ENCODE measurements around the gene SGF29.

SGF29 gene

GRCh38 chr16:28528463-28528867, 25.3 kb upstream of the SGF29 start:
- no peak for TF ChIP-seq SIN3A (IDR thresholded peaks at IDR 0.05; ENCODE audit: borderline replicate concordance, insufficient read depth, low read length)

- TF ChIP-seq POLR2AphosphoS5 (IDR thresholded peaks at IDR 0.05; ENCODE audit: low read depth, low read length), result no peak
- no peak for TF ChIP-seq REST (IDR thresholded peaks at IDR 0.05; ENCODE audit: insufficient read depth in 1 of 2, low read depth in 2 of 2, low read length in 2 of 2)
- no peak for TF ChIP-seq TAF1 (IDR thresholded peaks at IDR 0.05; ENCODE audit: borderline replicate concordance, insufficient read depth, low read length)
- no peak for TF ChIP-seq FOXP2 (optimal IDR thresholded peaks at IDR 0.05; ENCODE audit: borderline replicate concordance, extremely low read depth, extremely low read length, insufficient read depth)
- TF ChIP-seq SIN3A (IDR thresholded peaks at IDR 0.05; ENCODE audit: borderline replicate concordance, insufficient read depth, low read length), result no peak
These were observed 24.6 kb upstream of the SGF29 start for GRCh38 chr16:28529124-28529523.

GRCh38 chr16:28531777-28532744, 21.7 kb upstream of the SGF29 start:
- TF ChIP-seq SIN3A (IDR thresholded peaks at IDR 0.05; ENCODE audit: borderline replicate concordance, insufficient read depth, low read length) (no peak), REST (IDR thresholded peaks at IDR 0.05; ENCODE audit: insufficient read depth in 1 of 2, low read depth in 2 of 2, low read length in 2 of 2) (no peak), TAF1 (IDR thresholded peaks at IDR 0.05; ENCODE audit: borderline replicate concordance, insufficient read depth, low read length) (no peak), FOXP2 (optimal IDR thresholded peaks at IDR 0.05; ENCODE audit: borderline replicate concordance, extremely low read depth, extremely low read length, insufficient read depth) (no peak), POLR2AphosphoS5 (IDR thresholded peaks at IDR 0.05; ENCODE audit: low read depth, low read length) (no peak)

GRCh38 chr16:28532940-28533647, 20.6 kb upstream of the SGF29 start:
- no peak for TF ChIP-seq POLR2AphosphoS5 (IDR thresholded peaks at IDR 0.05; ENCODE audit: low read depth, low read length)
- no peak for TF ChIP-seq TAF1 (IDR thresholded peaks at IDR 0.05; ENCODE audit: borderline replicate concordance, insufficient read depth, low read length)
- no peak for TF ChIP-seq SIN3A (IDR thresholded peaks at IDR 0.05; ENCODE audit: borderline replicate concordance, insufficient read depth, low read length)
- no peak for TF ChIP-seq FOXP2 (optimal IDR thresholded peaks at IDR 0.05; ENCODE audit: borderline replicate concordance, extremely low read depth, extremely low read length, insufficient read depth)
- no peak for TF ChIP-seq REST (IDR thresholded peaks at IDR 0.05; ENCODE audit: insufficient read depth in 1 of 2, low read depth in 2 of 2, low read length in 2 of 2)

GRCh38 chr16:28534542-28535373, 19.0 kb upstream of the SGF29 start:
- TF ChIP-seq POLR2AphosphoS5 (IDR thresholded peaks at IDR 0.05; ENCODE audit: low read depth, low read length) (0 out of 2 replicates have a peak, but pooled peaks have one; percentile 22), REST (IDR thresholded peaks at IDR 0.05; ENCODE audit: insufficient read depth in 1 of 2, low read depth in 2 of 2, low read length in 2 of 2) (no peak)
